ENCODE measurements around the gene TKTL1.

- no peak for TF ChIP-seq CTCF (IDR thresholded peaks at IDR 0.05; ENCODE audit: low read depth, low read length, poor library complexity, severe bottlenecking)
- no peak for TF ChIP-seq EZH2phosphoT487 (IDR thresholded peaks at IDR 0.05; ENCODE audit: borderline replicate concordance, low read length)
These were observed 17.6 kb downstream of the TKTL1 start for GRCh38 chrX:154313147-154313546.

Measured in DOHH2 (cell line).